Smooth muscle cell (in vitro differentiated cells): Measurements from ENCODE around the gene IL1A. TPM values are rescaled to one million over a fixed set of nuclear protein-coding genes. Genes with fewer than 3 reads are reported as not detected.

Source experiments
- DNase-seq: peaks from one replicate; lab custom pipeline; 2025; ENCODE audit not compliant: unreplicated experiment; lab: John Stamatoyannopoulos, UW
- H2AFZ ChIP-seq: fragments of 200-600 bp; sonication (generic); 2 replicates; pipeline ENCODE4 v1.6.0; 2016; ENCODE audit warnings: antibody characterized with exemption, low read depth, mild to moderate bottlenecking
- H3F3A ChIP-seq: fragments of 200-600 bp; sonication (generic); 2 replicates; pipeline ENCODE4 v1.6.0; 2017; ENCODE audit warnings: antibody characterized with exemption, low read depth
- H3K27ac ChIP-seq: fragments of 200-600 bp; sonication (generic); 2 replicates; pipeline ENCODE4 v1.5.1; 2016; ENCODE audit warnings: low read depth, mild to moderate bottlenecking
- H3K27me3 ChIP-seq: fragments of 200-600 bp; sonication (generic); 2 replicates; pipeline ENCODE4 v1.6.1; 2016; ENCODE audit warnings: low read depth, mild to moderate bottlenecking
- H3K36me3 ChIP-seq: fragments of 200-600 bp; sonication (generic); 2 replicates; pipeline ENCODE4 v1.5.1; 2016; ENCODE audit warnings: low read depth
- H3K4me1 ChIP-seq: fragments of 200-600 bp; sonication (generic); 2 replicates; pipeline ENCODE4 v1.5.1; 2016; ENCODE audit warnings: low read depth
- H3K4me2 ChIP-seq: fragments of 200-600 bp; sonication (generic); 2 replicates; pipeline ENCODE4 v1.6.0; 2016; ENCODE audit warnings: mild to moderate bottlenecking
- H3K4me3 ChIP-seq: fragments of 200-600 bp; sonication (generic); 2 replicates; pipeline ENCODE4 v1.5.1; 2016; ENCODE audit warnings: mild to moderate bottlenecking
- H3K79me2 ChIP-seq: fragments of 200-600 bp; sonication (generic); 2 replicates; pipeline ENCODE4 v1.6.0; 2016; ENCODE audit warnings: low read depth, mild to moderate bottlenecking
- H3K9ac ChIP-seq: fragments of 200-600 bp; sonication (generic); 2 replicates; pipeline ENCODE4 v1.6.0; 2016; ENCODE audit warnings: low read depth
- H3K9me3 ChIP-seq: fragments of 200-600 bp; sonication (generic); replicated peaks from 2 replicates; pipeline ENCODE4 v1.5.1; 2016; ENCODE audit warnings: low read depth
- H4K20me1 ChIP-seq: fragments of 200-600 bp; sonication (generic); 2 replicates; pipeline ENCODE4 v1.6.0; 2016; ENCODE audit warnings: low read depth
- CTCF ChIP-seq: fragments of 200-600 bp; sonication (generic); IDR thresholded peaks from 2 replicates; pipeline ENCODE4 v1.5.1; 2017; ENCODE audit warnings: borderline replicate concordance, mild to moderate bottlenecking, antibody characterized with exemption; ENCODE audit not compliant: insufficient read depth, poor library complexity, severe bottlenecking
- WGBS: methylation state at CpG from one replicate; pipeline ENCODE4 v1.1.7; 2016; ENCODE audit warnings: low lambda C conversion rate; 5-methylcytosine and 5-hydroxymethylcytosine counted together
- polyA plus RNA-seq: library from polyadenylated mRNA; unstranded; fragments of >200 nt; fragmentation: Nextera tagmentation; extraction: Ambion mirVana; gene quantifications from 2 replicates; pipeline ENCODE4 v1.2.1, GENCODE V29; 2016
- total RNA-seq: library from RNA; depleted of rRNA; stranded (reverse); fragments of >200 nt; gene quantifications from 2 replicates; pipeline ENCODE4 v1.2.3, GENCODE V29; 2014

Gene IL1A
- total and polyA plus RNA-seq, 2 experiments from 2014 or later, result 1.4 to 6.4 TPM

DNA sequence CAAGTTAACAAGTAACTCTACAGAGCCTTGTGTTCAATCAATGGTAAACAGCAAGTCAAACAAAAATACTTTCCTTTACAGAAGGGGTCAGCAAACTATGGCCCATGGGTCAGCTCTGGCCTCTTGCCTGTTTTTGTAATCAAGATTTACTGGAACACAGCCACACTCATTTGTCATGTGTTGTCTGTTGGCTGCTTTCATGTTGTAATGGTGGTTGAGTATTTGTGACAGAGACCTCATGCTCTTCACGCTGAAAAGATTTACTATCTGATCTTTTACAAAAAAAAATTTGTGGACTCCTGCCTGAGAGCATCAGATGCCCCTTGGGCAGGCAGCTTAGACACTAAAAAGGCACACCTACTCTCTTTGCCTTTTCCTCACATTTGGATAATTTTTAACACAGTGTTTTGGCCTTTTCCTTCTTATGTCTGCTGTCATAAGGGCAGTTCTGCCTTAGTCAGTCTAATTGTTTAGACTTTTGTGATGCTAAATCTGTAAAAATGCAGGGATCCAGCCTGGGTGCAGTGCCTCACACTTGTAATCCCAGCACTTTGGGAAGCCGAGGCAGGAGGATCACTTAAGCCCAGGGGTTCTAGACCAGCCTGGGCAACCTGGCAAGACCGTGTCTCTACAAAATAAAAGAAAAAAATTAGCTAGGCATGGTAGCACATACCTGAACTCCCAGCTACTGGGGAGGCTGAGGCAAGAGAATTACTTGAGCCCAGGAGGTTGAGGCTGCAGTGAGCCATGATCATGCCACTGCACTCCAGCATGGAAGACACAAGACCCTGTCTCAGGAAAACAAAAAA, 34.0 kb upstream of the IL1A start:
- WGBS, result 64% methylated on average over 3 of the region's 3 CpGs

GRCh38 chr2:112817082-112817689, 32.9 kb upstream of the IL1A start:
- no peaks in the 10 kb centered on the region for H3K27me3 ChIP-seq
- H3K4me3 ChIP-seq, result no peak overlapping the region
- H3K27ac ChIP-seq, result no peak overlapping the region
- H3K36me3 ChIP-seq, result no peaks in the 10 kb centered on the region
- no peaks in the 10 kb centered on the region for H3K79me2 ChIP-seq
- no peak overlapping the region for H2AFZ ChIP-seq
- 70% methylated on average over 4 of the region's 4 CpGs for WGBS
- DNase-seq, result no peak
- no peak overlapping the region for H3K4me2 ChIP-seq
- no peak overlapping the region for H3K9ac ChIP-seq
- peaks cover 4% of the 10 kb centered on the region for H3F3A ChIP-seq
- no peaks in the 10 kb centered on the region for H3K9me3 ChIP-seq
- no peaks in the 10 kb centered on the region for H3K4me1 ChIP-seq
- TF ChIP-seq CTCF, result no peak
- H4K20me1 ChIP-seq, result no peaks in the 10 kb centered on the region

More for the DNA sequence above, 34.0 kb upstream of the IL1A start:
- Histone ChIP-seq H3K4me2 (no peak overlapping the region), H3K36me3 (no peaks in the 10 kb centered on the region), H4K20me1 (no peaks in the 10 kb centered on the region), H2AFZ (no peak overlapping the region), H3K27ac (no peak overlapping the region), H3K4me3 (no peak overlapping the region), H3K9me3 (no peaks in the 10 kb centered on the region), H3K9ac (no peak overlapping the region), H3K27me3 (no peaks in the 10 kb centered on the region), H3K79me2 (no peaks in the 10 kb centered on the region), H3K4me1 (no peaks in the 10 kb centered on the region), H3F3A (no peaks in the 10 kb centered on the region)
- no peak for TF ChIP-seq CTCF
- no peak for DNase-seq

DNA sequence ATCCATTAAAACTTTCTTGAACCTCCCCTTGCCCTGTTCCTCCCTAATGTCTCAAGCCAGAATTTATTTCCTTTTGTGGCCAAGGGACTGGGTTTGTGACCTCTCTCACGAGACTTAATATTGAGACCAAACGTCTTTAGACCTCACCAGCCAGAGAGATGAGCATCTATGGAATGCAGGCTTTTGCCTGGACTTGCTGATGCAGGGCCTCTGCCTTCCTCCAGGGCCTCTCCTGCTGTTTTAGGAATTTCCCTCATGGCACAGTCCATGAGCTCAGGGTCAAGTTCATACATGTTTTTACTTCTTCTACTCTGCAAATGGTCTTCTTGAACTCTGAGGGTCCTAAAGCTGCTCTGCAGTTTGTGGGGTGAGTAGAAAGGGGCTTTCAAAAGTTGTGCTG, 30.0 kb upstream of the IL1A start:
- Histone ChIP-seq H3K27ac (peak overlapping the region; percentile 52), H3F3A (peaks cover 13% of the 10 kb centered on the region), H3K4me1 (no peaks in the 10 kb centered on the region), H2AFZ (peak overlapping the region; percentile 59), H4K20me1 (no peaks in the 10 kb centered on the region), H3K4me3 (no peak overlapping the region), H3K27me3 (no peaks in the 10 kb centered on the region), H3K79me2 (no peaks in the 10 kb centered on the region), H3K9me3 (no peaks in the 10 kb centered on the region), H3K9ac (no peak overlapping the region), H3K4me2 (peak overlapping the region; percentile 34), H3K36me3 (no peaks in the 10 kb centered on the region)
- no peak for TF ChIP-seq CTCF
- DNase-seq, result no peak
- 20% methylated on average over 2 of the region's 2 CpGs for WGBS
